Measurements from ENCODE around the gene CNNM2.

The CNNM2 gene

GRCh38 chr10:103053659-103054581 lies 135.8 kb downstream of the CNNM2 start:
- H3K27ac ChIP-seq = no peak overlapping the region
- peaks cover 0 to 13% (median 0%) of the 10 kb centered on the region in 11 experiments; a peak in 3 of 22 replicates for H3K36me3 ChIP-seq
- 0 out of 22 replicates have a peak, but pooled peaks cover 0 to 6% (median 0%) of the 10 kb centered on the region in 11 experiments for H4K20me1 ChIP-seq
- TF ChIP-seq Cebpa-rat (IDR thresholded peaks at IDR 0.05) = no peak
- no peaks in the 10 kb centered on the region for H3K27me3 ChIP-seq
- H3K4me1 ChIP-seq = peaks cover 0 to 13% (median 0%) of the 10 kb centered on the region in 10 experiments; a peak in 8 of 20 replicates
- no peak overlapping the region for H3K4me2 ChIP-seq
- no peak overlapping the region for H3K9ac ChIP-seq
- no peak overlapping the region for H3K4me3 ChIP-seq
- no peaks in the 10 kb centered on the region for H3K9me3 ChIP-seq (replicated peaks in 1 of 11)

GRCh38 chr10:103054621-103055020 lies 136.5 kb downstream of the CNNM2 start:
- Histone ChIP-seq H3K9ac (no peak overlapping the region), H3K27ac (no peak overlapping the region)

GRCh38 chr10:103055105-103055504 lies 137.0 kb downstream of the CNNM2 start:
- Histone ChIP-seq H3K27ac (no peak overlapping the region), H3K9ac (no peak overlapping the region), H4K20me1 (0 out of 22 replicates have a peak, but pooled peaks cover 0 to 6% (median 0%) of the 10 kb centered on the region in 11 experiments), H3K9me3 (replicated peaks in 1 of 11) (no peaks in the 10 kb centered on the region), H3K4me1 (peaks cover 0 to 13% (median 0%) of the 10 kb centered on the region in 10 experiments; a peak in 8 of 20 replicates), H3K4me2 (no peak overlapping the region), H3K27me3 (no peaks in the 10 kb centered on the region), H3K4me3 (no peak overlapping the region), H3K36me3 (peaks cover 0 to 13% (median 0%) of the 10 kb centered on the region in 11 experiments; a peak in 3 of 22 replicates)
- no peak for TF ChIP-seq Cebpa-rat (IDR thresholded peaks at IDR 0.05)

More at GRCh38 chr10:103054621-103055020, 136.5 kb downstream of the CNNM2 start:
- no peak overlapping the region for H3K4me2 ChIP-seq
- H3K4me1 ChIP-seq = peaks cover 0 to 13% (median 0%) of the 10 kb centered on the region in 10 experiments; a peak in 8 of 20 replicates
- no peak overlapping the region for H3K4me3 ChIP-seq
- no peaks in the 10 kb centered on the region for H3K9me3 ChIP-seq (replicated peaks in 1 of 11)
- no peak for TF ChIP-seq Cebpa-rat (IDR thresholded peaks at IDR 0.05)
- no peaks in the 10 kb centered on the region for H3K27me3 ChIP-seq
- H4K20me1 ChIP-seq = 0 out of 22 replicates have a peak, but pooled peaks cover 0 to 6% (median 0%) of the 10 kb centered on the region in 11 experiments
- peaks cover 0 to 13% (median 0%) of the 10 kb centered on the region in 11 experiments; a peak in 3 of 22 replicates for H3K36me3 ChIP-seq

- H3K9me3 ChIP-seq (replicated peaks in 1 of 11) = no peaks in the 10 kb centered on the region
- peak overlapping the region in 5 of 11 experiments; percentile 10 to 78 (median 42); a peak in 11 of 22 replicates for H3K4me2 ChIP-seq
- no peak for TF ChIP-seq Cebpa-rat (IDR thresholded peaks at IDR 0.05)
- H3K4me3 ChIP-seq = no peak overlapping the region
- H3K27ac ChIP-seq = peak overlapping the region in 1 of 11 experiments; percentile 25; a peak in 1 of 22 replicates
- H3K9ac ChIP-seq = no peak overlapping the region
- H3K27me3 ChIP-seq = no peaks in the 10 kb centered on the region
- H3K4me1 ChIP-seq = peaks cover 0 to 13% (median 0%) of the 10 kb centered on the region in 10 experiments; a peak in 8 of 20 replicates
- 0 out of 22 replicates have a peak, but pooled peaks cover 0 to 5% (median 0%) of the 10 kb centered on the region in 11 experiments for H4K20me1 ChIP-seq
- H3K36me3 ChIP-seq = peaks cover 0 to 13% (median 0%) of the 10 kb centered on the region in 11 experiments; a peak in 3 of 22 replicates
These were observed 139.9 kb downstream of the CNNM2 start for GRCh38 chr10:103058034-103058433.

- no peak overlapping the region for H3K27ac ChIP-seq
- 0 out of 22 replicates have a peak, but pooled peaks cover 0 to 8% (median 0%) of the 10 kb centered on the region in 11 experiments for H3K9me3 ChIP-seq (replicated peaks in 1 of 11)
- no peak for TF ChIP-seq Cebpa-rat (IDR thresholded peaks at IDR 0.05)
- no peaks in the 10 kb centered on the region for H3K27me3 ChIP-seq
- peaks cover 8 to 19% (median 9%) of the 10 kb centered on the region in 10 experiments for H3K4me1 ChIP-seq
- H3K9ac ChIP-seq = no peak overlapping the region
- peaks cover 0 to 13% (median 0%) of the 10 kb centered on the region in 11 experiments; a peak in 3 of 22 replicates for H3K36me3 ChIP-seq
- H4K20me1 ChIP-seq = no peaks in the 10 kb centered on the region
- no peak overlapping the region for H3K4me3 ChIP-seq
- no peak overlapping the region for H3K4me2 ChIP-seq
These were observed 142.5 kb downstream of the CNNM2 start for GRCh38 chr10:103060575-103060974.

GRCh38 chr10:103062854-103063590 lies 144.9 kb downstream of the CNNM2 start:
- H4K20me1 ChIP-seq = 0 out of 22 replicates have a peak, but pooled peaks cover 0 to 3% (median 0%) of the 10 kb centered on the region in 11 experiments
- H3K36me3 ChIP-seq = no peaks in the 10 kb centered on the region

GRCh38 chr10:103064956-103065355 lies 146.9 kb downstream of the CNNM2 start:
- Histone ChIP-seq H3K27me3 (no peaks in the 10 kb centered on the region), H3K27ac (0 out of 22 replicates have a peak overlapping the region, but pooled peaks of 1 of the 11 experiments have one; percentile 16), H3K4me2 (peak overlapping the region; percentile 38 to 63 (median 57); a peak in 20 of 22 replicates)

More at GRCh38 chr10:103062854-103063590, 144.9 kb downstream of the CNNM2 start:
- Histone ChIP-seq H3K27ac (no peak overlapping the region), H3K4me2 (no peak overlapping the region), H3K9ac (no peak overlapping the region), H3K4me1 (peaks cover 12 to 26% (median 18%) of the 10 kb centered on the region in 10 experiments), H3K9me3 (replicated peaks in 1 of 11) (0 out of 22 replicates have a peak, but pooled peaks cover 0 to 8% (median 0%) of the 10 kb centered on the region in 11 experiments), H3K4me3 (no peak overlapping the region), H3K27me3 (no peaks in the 10 kb centered on the region)
- no peak for TF ChIP-seq Cebpa-rat (IDR thresholded peaks at IDR 0.05)

More at GRCh38 chr10:103064956-103065355, 146.9 kb downstream of the CNNM2 start:
- H3K36me3 ChIP-seq = no peaks in the 10 kb centered on the region
- peaks cover 0 to 10% (median 0%) of the 10 kb centered on the region in 11 experiments; a peak in 3 of 22 replicates for H4K20me1 ChIP-seq
- H3K4me3 ChIP-seq = no peak overlapping the region
- 0 out of 22 replicates have a peak, but pooled peaks cover 0 to 8% (median 0%) of the 10 kb centered on the region in 11 experiments for H3K9me3 ChIP-seq (replicated peaks in 1 of 11)
- H3K9ac ChIP-seq = no peak overlapping the region
- peaks cover 12 to 42% (median 32%) of the 10 kb centered on the region in 10 experiments for H3K4me1 ChIP-seq
- TF ChIP-seq Cebpa-rat (IDR thresholded peaks at IDR 0.05) = no peak

Data from BLaER1 treated with 17β-estradiol and CSF1 and Interleukin-3, amounts not matched to agents 10 nM and 100 nM (cell line).